Iris pigment epithelial cell (primary cell): Measurements from ENCODE around the gene OBSCN.

Experiments used
- DNase-seq: peaks from one replicate; pipeline ENCODE4 v3.0.0-alpha.2; 2011; ENCODE audit warnings: low read depth

Gene OBSCN

GRCh38 chr1:228207851-228208821 lies at the start of gene OBSCN:
TSS of gene OBSCN (plus strand) at chr1:228208044. CDS start at chr1:228211784, 3,740 bp downstream.
- DNase-seq: no peak

GRCh38 chr1:228158151-228159007 lies 49.5 kb upstream of the OBSCN start:
- no peak for DNase-seq

GRCh38 chr1:228159008-228159665 lies 48.7 kb upstream of the OBSCN start:
- DNase-seq: no peak

DNA sequence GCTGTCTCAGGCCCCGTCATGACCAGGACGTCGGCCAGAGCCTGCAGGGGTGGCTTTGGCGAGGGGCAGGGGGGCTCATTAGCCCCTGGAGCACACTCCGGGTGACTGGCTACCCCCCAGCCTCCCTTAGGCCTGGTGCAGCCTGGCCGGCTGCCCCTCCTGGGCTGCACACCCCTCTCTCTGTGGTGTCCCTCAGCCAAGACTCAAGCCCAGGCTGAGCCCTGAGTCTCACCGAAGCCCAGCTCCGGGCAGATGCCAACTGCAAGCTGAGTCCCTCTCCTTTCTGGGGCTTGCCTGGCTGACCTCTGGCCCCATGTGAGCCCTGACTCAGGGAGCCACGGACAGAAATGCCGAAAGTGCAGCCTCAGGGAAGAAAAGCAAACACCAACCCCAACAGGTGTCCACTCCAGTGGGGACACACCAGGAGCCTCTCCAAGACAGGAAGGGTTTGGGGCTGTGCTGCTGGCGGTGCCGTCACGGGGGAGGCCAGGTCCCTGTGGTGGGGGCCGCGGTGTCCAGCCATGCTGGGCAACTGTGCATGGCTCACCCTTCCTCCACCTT lies 47.6 kb upstream of the OBSCN start:
- no peak for DNase-seq

- DNase-seq: no peak
Measured at GRCh38 chr1:228161362-228161761, 46.5 kb upstream of the OBSCN start.

GRCh38 chr1:228161866-228162265 lies 46.0 kb upstream of the OBSCN start:
- DNase-seq: no peak

DNA sequence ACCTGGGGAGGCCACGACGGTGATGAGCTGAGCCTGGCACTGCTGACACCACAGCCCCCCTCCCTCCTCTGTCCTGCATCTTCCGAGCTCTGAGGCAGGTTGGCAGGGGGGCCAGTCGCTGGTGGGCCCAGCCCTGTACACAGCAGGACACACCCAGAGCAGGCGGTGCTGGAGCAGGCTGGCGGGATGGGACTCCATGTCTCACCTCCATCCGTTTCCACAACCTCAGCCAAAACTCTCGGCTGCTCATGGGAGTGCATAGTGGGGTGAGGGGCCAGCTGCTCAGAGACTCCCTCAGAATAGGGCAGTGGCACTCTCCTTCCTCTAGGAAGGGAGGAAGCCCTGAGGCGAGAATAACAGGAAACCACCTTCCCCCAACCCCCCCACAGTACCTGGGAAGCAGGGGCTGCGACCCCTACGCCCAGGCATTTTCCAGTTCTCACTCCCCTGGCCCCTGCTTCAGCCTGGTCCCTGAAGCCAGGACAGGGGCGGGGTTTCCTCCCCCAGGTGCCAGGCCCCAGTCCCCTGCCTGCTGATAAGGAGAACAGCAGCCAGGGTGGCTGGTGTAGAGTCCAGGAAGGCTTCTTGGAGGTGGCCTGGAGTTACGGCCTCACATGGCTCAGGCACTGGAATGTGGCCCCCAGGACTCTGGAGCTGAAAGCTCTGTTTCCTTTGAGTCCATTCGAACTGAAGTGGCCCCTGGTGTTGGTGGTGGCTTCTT lies 45.4 kb upstream of the OBSCN start:
- no peak for DNase-seq

- DNase-seq: peak; percentile 49
Measured at GRCh38 chr1:228163007-228163753, 44.7 kb upstream of the OBSCN start.

- no peak for DNase-seq
Measured at GRCh38 chr1:228163776-228164519, 43.9 kb upstream of the OBSCN start.

DNA sequence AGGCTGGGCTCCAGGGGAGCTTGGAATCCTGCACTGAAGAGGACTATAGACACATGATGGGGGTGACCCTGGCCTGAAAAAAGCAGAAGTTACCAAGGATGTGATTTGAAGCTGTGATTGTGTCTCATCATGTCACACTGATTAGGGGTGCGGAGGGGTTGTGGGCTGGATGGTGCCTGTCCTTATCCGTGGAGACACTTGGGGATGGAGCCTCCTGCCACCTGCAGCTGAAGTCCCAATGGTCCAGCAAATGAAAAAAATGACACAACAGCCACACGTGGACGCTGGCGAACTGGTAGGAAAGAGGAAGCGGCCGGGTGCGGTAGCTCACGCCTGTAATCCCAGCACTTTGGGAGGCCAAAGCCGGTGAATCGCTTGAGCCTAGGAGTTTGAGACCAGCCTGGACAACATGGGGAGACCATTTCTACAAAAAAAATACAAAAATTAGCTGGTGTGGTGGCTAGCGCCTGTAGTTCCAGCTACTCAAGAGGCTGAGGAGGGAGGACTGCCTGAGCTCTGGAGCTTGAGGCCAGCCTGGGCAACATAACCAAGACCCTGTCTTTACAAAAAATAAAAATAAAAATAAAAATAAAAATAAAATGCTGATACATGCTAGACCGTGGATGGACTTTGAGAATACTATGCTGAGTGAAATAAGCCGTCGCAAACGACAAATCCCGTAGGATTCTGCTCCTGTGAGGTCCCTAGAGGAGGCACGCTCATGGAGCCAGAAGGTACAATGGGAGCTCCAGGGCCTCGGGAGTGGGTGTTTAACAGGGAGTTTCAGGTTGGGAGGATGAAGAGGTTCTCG lies 43.1 kb upstream of the OBSCN start:
- DNase-seq: no peak

DNA sequence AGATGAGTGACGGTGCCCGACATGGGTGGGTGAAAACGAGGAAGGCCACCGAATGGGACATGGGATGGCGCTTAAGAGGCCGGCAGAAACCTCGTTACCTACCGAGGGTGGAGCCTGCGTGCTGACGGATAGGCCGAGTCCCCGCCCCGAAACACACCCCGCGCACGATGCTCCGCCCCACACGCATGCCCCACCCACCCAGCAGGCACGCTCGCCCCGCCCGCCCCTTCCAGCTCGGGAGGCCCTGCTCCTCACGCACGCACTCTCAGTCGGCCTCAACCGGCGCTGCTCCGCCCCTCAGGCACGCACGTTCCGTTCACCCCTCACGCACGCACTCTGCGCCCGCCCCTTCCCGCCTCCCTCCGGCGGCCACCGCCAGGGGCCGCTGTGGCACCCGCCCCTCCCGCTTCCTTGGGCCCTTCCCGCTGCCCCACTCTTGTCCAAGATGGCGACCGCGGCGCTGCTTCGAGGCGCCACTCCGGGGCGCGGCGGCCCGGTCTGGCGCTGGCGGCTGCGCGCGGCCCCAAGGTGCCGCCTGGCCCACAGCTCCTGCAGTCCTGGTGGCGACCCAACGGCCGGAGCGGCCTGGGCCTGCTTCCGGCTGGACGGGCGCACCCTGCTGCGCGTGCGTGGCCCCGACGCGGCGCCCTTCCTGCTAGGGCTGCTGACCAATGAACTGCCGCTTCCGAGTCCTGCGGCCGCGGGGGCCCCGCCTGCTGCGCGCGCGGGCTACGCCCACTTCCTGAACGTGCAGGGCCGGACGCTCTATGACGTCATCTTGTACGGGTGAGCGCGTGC lies 42.3 kb upstream of the OBSCN start, which contains the start of gene IBA57:
TSS of gene IBA57 (plus strand) at position 433 of the 798 bp plus-strand sequence. CDS start at position 446, 13 bp downstream.
- DNase-seq: peak; percentile 99

- peak; percentile 52 for DNase-seq
Measured at GRCh38 chr1:228166170-228166936, 41.5 kb upstream of the OBSCN start.

DNA sequence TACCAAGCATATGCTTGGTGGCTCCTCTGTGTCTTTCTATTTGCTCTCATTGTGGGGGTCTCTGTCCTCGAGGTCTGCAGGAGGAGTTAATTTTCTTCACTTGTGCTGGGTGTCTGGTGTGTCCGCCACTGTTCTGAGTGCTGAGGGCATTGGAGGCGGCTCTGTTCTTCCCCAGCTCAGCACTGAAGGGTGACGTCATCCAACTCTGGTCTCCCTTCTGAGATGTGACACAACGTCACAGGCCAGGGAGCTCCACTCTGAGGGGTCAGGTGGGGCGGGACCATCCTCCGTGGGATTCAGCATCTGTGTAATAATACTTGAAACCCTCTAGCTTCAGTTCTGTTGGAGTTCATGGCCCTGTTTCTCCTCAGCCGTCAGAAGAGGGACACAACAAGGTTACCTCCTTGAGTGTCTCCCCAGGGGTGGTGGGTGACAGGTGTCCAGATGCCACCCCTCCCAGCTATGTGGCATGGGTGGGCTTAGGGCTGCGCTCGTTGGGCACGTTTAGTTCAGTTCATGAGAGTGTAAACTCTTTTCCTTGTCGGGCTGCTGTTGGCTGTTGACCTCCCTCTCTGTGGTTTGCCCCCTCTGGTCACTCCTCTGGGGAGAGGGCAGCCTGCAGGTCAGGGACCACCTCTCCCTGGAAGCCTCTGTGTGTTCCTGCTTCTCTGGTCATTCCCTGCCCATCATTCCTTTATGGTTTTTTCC lies 39.1 kb upstream of the OBSCN start:
- no peak for DNase-seq

- no peak for DNase-seq
Measured at GRCh38 chr1:228169345-228169744, 38.5 kb upstream of the OBSCN start.

- DNase-seq: no peak
Measured at GRCh38 chr1:228170666-228171065, 37.2 kb upstream of the OBSCN start.

GRCh38 chr1:228171221-228171891 lies 36.5 kb upstream of the OBSCN start:
- DNase-seq: no peak
